Sigmoid colon (tissue), 4 donors: ENCODE data around the gene COIL.

Experiments used
- CTCF ChIP-seq, 4 experiments: fragments of 450-650 bp in 3 of 4; fragments of 200-600 bp in 1 of 4; IDR thresholded peaks; one replicate each; pipeline ENCODE4 v1.5.1; 2016 to 2019; ENCODE audit warnings: antibody characterized with exemption in 4 of 4, mild to moderate bottlenecking in 3 of 4, moderate library complexity in 2 of 4
- EP300 ChIP-seq, 4 donors: sonication (generic); formaldehyde crosslinking; IDR thresholded peaks; one replicate each; pipeline ENCODE4 v1.6.1; 2017; ENCODE audit warnings: antibody characterized with exemption in 4 of 4
- POLR2A ChIP-seq, 2 donors: fragments of 450-650 bp; IDR thresholded peaks; one replicate each; pipeline ENCODE4 v1.6.1; 2016; ENCODE audit warnings: antibody characterized with exemption in 2 of 2, mild to moderate bottlenecking in 2 of 2, moderate library complexity in 2 of 2
- POLR2AphosphoS5 ChIP-seq, 4 donors: sonication (generic); formaldehyde crosslinking; IDR thresholded peaks; one replicate each; pipeline ENCODE4 v1.6.1; 2017; ENCODE audit warnings: antibody characterized with exemption in 4 of 4

GRCh38 chr17:57008958-57009357 lies 48.1 kb upstream of the COIL start:
- TF ChIP-seq POLR2A (IDR thresholded peaks at IDR 0.05) (no peak), EP300 (IDR thresholded peaks at IDR 0.05) (no peak), CTCF (IDR thresholded peaks at IDR 0.05) (no peak), POLR2AphosphoS5 (IDR thresholded peaks at IDR 0.05) (no peak)
